ENCODE data around the gene SORCS2.

Gene SORCS2

GRCh38 chr4:7397206-7398103 is 205.1 kb downstream of the SORCS2 start:
- no peak for DNase-seq

DNA sequence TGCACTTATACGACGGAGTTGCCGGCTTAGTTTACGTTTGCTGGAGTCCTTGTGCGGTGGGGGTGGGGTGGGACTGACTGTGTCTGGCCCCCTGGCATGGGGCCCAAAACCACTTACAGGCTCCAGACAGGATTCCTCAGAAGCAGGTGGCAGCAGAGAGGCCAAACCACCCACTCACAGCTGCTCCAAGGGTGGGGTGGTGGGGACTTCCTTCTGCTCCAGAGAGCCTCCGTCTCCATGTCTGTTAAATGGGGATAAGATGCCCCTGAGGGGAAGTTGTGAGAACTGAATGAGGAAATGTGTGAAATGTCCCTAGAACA is 205.7 kb downstream of the SORCS2 start:
- peak; percentile 28 for DNase-seq

DNA sequence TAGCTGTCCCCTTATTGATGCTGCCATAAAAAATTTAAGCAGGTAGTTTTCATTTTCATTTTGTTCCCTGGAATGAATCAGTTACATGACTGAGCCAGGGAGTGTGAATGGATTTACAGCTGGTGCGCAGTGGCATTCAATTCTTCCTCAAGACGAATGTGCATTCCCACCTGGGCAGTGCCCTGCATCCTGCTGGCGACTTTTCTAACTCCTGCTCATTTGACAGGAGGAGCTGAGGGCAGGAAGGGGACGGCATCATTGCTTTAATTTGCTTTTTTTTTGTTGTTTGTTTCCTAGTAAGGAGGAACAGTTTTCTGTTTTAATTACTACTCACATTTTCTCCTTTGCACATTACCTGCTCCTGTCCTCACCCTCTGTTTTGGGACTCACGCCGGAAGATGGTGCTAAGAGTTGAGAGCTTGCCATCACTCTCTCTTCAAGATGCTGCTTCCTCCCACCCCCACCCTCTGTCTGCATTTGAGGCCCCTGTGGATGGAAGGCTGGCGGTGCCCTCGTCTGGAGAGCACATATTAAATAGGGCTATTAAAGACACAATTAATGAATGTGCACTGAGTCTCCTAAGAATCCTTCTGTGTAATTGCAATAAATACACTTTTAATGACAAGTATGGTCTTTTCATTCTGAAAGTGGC is 206.6 kb downstream of the SORCS2 start:
- DNase-seq, result no peak

GRCh38 chr4:7399440-7400234 is 207.3 kb downstream of the SORCS2 start:
- no peak for DNase-seq

DNA sequence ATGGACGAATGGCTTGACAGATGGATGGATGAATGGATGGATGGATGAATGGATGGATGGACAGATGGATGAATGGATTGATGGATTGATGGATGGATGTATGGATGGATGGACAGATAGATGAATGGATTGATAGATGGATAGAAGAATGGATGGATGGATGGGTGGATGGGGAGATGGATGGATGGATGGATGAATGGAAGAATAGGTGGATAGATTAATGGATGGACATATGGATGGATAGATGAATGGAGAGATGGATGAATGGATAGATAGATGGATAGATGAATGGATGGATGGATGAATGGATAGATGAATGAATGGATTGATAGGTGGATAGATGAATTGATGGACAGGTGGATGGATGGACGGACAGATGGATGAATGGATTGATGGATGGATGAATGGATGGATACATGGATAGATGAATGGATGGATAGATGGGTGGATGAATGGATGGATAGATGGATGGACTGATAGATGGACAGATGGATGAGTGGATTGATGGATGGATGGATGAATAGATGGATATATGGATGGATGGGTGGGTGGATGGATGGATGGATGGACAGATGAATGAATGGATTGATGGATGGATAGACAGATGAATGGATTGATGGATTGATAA is 208.4 kb downstream of the SORCS2 start:
- no peak for DNase-seq

GRCh38 chr4:7402526-7402925 is 210.2 kb downstream of the SORCS2 start:
- no peak for DNase-seq

GRCh38 chr4:7403001-7403400 is 210.7 kb downstream of the SORCS2 start:
- DNase-seq, result no peak

DNA sequence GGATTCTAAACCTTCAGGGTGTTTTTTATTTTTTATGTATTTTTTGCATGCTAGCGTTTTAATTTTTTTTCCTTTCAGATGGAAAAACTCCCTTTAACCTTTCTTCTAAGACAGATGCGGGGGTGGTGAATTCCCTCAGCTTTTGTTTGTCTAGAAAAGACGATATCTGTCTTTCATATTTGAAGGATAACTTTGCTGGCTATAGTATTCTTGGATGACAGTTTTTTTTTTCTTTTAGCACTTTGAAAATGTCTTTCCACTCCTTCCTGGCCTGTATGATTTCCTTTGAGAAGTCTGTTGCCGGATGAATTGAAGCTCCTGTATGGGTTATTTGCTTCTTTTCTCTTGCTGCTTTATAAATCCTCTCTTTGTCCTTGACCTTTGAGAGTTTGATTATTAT is 215.8 kb downstream of the SORCS2 start:
- no peak for DNase-seq

GRCh38 chr4:7410446-7410845 is 218.1 kb downstream of the SORCS2 start:
- DNase-seq, result no peak

DNA sequence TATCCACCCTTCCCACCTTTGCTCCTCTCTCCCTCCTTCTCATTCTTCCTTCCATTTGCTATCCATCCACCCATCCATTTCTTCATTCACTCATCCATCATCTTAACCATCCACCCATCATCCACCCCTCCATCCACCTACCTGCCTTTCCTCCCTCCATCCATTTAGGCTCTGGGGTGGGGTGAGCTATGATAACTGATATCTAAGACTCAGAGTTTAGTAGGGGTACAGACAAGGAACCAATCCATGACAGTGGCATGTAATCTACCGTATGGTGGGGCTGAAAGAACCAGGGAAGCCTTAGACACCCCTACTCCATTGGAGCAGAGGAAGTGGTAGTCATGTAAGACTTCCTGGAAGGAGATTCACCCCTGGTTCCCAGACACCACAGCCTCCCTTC is 219.2 kb downstream of the SORCS2 start:
- DNase-seq, result no peak

GRCh38 chr4:7411896-7412553 is 219.7 kb downstream of the SORCS2 start:
- no peak for DNase-seq

DNA sequence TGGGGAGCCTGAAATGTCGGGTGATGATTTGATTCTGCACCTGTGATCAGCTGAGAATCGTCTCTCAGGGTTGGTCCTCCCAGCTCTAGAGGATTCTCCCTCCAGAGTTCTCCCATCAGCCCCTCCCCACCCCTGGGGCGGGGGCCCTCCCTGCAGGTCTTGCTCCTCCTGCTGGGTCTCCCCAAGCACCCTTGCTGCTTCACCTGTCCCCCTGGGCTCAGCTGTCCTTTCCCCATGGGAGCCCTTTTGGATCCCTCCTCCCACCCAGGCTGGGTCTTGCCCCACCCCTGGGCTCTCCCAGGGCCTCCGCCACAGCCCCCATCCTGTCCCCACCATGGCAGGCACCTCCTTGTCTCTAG is 220.2 kb downstream of the SORCS2 start:
- DNase-seq, result no peak

- no peak for DNase-seq
Observed at GRCh38 chr4:7414046-7414445, 221.7 kb downstream of the SORCS2 start.

- DNase-seq, result no peak
Observed at GRCh38 chr4:7414736-7415510, 222.6 kb downstream of the SORCS2 start.

DNA sequence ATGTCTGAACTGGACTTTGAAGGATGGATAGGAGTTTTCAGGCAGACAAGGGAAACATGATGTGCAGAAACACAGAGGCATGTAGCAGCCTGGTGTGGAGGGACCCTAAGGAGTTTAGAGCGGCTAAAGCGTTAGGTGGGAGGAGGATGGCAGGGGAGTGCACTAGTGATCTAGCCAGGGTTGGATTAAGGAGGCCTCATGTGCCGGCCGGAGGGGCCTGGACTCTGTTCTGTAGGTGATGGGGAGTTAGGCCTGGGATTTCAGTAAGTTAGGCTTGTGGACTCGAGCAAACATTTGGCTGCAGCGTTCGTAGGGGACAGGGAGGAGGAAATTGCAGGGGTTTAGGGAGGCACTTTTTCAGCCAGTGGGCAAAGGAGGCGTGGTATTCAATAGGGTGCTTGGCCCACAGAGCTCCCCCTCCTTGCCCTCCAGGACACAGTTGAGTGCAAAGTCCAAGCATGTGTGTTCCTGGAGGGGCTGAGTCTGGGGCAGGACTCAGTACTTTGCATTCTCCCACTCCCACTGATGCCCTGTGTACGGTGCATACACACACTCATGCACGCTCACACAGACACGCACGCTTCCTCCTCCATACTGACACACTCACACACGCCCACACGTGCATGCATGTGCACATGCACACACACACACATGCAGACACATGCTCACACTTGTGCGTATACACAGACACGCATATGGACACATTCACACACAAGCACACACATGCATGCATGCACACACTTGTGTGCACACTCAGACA is 223.8 kb downstream of the SORCS2 start:
- no peak for DNase-seq

DNA sequence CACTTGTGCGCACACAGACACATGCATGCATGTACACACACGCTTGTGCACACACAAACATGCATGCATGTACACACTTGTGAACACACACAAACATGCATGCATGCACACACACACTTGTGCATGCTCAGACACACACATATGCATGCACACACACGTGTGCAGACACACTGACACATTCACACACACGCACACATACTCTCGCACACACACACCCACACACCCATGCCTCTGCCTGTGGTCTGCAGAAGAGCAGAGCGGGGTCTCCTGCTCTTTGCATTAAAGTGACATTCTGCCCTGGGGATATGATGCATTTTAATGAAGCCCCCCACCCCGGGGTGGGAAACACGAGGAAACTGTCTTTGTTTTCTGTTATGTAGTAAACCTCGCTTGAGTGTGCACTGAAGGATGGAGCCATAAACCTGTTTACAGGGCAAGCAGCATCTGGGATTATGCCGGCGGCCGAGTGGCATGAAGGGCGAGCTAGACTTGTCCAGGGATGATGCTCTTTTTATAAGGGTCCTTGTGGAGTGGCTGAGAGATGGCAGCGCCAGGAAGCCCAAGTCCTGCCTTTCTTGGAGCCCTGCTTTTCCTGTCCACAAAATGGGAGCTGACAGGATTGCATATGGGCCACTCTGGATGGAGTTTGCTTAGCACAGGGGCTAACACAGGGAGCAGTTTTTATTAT is 224.6 kb downstream of the SORCS2 start:
- no peak for DNase-seq

DNA sequence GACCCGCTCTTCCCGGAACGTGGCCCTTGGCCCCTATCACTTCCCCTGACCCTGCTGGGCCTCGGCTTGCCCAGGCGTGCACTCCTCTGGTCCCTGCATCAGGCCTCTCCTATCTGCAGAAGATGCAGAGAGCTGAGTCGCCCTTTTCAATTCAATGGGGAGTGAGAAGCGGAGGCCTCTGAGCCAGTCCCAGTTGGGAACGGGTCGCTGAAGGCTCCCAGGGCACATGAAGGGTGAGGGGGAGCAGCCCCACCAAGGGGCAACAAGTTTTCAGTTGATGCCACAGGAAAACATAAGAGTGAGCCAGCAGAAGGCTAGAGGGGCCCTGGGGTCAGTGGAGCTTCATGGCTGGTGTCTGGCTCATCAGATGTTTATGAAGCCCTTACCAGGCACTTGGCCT is 225.3 kb downstream of the SORCS2 start:
- no peak for DNase-seq

DNA sequence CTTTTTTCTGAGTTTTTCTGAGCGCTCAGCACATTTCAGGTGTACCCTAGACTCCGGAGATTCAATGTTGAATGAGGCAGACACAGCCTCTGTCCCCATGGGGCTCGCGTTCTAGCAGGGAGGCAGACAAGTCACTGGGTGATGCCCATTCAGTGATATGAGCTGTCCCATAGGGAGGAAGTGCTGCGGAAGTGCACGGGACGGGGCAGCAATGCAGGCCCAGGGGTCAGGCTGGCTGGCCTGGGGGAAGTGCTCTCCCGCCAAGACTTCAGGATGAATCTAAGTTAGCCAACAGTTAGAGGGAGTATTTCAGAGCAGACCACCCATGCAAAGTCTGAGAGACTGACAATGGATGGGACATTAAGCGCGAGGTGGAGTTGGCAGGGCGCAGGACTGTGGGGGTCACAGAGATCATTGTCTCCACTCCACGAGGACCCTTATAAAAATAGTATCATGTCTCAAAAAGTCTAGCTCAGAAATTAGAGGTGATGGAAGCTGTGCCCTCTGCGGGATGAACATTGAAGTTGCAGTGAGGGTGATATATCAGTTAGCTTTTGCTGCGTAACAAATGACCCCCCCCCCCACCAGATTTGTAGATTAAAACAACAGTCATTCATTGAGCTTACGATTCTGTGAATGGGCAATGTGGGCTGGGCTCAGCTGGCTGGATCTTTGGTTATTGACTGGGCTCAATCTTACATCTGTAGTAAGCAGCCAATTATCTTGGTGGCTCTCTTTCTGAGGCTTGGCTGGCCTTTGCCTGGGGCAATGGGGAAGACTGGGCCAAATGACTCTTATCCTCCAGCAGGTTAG is 226.0 kb downstream of the SORCS2 start:
- no peak for DNase-seq

DNA sequence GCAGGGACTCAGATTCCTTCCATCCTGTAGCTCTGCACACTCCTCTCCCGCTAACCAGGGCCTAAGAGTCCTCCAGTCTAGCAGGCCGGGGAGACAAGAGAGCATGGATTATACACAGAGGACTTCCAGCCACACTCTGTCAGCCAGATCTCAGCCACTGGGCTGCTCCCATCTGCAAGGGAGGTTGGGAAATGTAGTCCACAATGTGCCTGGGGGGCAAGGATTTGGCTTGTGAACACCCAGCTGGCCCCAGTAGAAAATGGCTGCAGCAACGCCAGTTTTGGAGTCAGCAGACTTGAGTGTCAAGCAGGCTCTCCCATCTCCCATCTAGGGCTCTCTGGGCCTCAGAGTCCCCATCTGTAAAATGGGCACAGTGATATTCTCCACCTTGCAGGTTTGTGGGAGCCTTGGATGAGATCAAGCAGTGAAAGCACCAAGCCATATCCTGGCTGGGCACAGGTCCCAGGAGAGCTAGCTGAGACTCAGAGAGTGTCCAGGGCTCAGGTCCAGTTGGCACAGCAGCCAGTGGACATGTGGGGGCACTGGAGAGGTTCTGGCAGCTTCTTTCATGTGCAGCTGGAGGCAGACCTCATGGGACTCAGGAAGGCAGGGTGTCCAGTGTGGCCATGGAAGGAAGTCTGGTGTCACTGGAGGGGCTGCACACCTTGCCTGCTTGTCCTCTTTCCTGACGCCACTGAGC is 227.8 kb downstream of the SORCS2 start:
- no peak for DNase-seq
